ENCODE results near the gene TSPAN4.

DNA sequence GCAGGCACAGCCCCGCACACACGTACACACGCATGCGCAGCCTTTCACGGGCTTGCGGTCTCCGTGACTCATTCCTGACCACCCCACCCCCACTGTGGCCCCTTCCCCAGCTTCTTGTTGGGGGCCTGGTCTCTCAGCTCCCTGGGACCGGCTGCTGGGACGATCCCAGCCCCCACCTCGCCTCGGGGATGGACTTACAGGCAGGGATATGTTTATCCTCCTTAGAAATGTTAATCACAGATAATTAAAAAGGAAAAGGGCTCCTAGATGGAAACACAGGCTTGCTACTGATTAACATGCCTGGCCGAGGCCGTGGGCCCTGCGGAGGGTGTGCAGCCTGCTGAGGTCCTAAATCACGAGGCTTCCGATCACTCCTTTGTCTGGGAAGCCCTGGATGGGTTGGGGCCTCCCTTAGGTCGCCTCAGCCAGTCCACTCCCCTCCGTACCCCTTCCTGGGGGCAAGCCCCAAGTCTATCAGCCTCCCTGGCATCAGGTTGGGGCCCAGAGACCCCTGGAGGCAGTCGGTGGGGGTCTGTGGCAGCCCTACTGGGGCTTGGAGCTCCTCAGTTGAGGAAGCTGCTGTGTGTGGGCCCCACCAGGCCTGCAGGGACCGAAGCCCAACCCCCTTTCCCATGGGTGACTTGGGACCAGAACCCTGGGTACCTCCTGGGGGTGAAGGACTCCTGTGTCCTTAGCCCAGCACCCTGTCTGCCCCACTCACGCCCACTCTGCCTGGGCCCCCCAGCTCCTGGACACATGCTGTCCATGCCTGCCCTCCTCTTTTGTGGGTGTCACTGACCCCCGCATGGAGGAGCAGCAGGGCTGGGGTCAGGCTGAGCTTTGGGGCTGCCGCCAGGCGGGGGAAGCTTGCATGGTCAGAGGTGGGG is 20.6 kb downstream of the TSPAN4 start:
- TF ChIP-seq, protein P1, sequence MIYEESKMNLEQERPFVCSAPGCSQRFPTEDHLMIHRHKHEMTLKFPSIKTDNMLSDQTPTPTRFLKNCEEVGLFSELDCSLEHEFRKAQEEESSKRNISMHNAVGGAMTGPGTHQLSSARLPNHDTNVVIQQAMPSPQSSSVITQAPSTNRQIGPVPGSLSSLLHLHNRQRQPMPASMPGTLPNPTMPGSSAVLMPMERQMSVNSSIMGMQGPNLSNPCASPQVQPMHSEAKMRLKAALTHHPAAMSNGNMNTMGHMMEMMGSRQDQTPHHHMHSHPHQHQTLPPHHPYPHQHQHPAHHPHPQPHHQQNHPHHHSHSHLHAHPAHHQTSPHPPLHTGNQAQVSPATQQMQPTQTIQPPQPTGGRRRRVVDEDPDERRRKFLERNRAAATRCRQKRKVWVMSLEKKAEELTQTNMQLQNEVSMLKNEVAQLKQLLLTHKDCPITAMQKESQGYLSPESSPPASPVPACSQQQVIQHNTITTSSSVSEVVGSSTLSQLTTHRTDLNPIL (CRISPR knock-in tag; IDR thresholded peaks at IDR 0.05; ENCODE audit: low read depth) = no peak
- no peak for TF ChIP-seq ZNF70 (CRISPR knock-in tag; IDR thresholded peaks at IDR 0.05)
- TF ChIP-seq ZNF8 (CRISPR knock-in tag; IDR thresholded peaks at IDR 0.05) = no peak
- no peak for TF ChIP-seq ZNF565 (CRISPR knock-in tag; conservative IDR thresholded peaks at IDR 0.05; ENCODE audit: low read depth)
- TF ChIP-seq, protein P2, sequence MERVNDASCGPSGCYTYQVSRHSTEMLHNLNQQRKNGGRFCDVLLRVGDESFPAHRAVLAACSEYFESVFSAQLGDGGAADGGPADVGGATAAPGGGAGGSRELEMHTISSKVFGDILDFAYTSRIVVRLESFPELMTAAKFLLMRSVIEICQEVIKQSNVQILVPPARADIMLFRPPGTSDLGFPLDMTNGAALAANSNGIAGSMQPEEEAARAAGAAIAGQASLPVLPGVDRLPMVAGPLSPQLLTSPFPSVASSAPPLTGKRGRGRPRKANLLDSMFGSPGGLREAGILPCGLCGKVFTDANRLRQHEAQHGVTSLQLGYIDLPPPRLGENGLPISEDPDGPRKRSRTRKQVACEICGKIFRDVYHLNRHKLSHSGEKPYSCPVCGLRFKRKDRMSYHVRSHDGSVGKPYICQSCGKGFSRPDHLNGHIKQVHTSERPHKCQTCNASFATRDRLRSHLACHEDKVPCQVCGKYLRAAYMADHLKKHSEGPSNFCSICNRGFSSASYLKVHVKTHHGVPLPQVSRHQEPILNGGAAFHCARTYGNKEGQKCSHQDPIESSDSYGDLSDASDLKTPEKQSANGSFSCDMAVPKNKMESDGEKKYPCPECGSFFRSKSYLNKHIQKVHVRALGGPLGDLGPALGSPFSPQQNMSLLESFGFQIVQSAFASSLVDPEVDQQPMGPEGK (CRISPR knock-in tag; IDR thresholded peaks at IDR 0.05; ENCODE audit: borderline replicate concordance) = no peak
- no peak for TF ChIP-seq ZFP30 (CRISPR knock-in tag; IDR thresholded peaks at IDR 0.05)
- TF ChIP-seq RARB (CRISPR knock-in tag; IDR thresholded peaks at IDR 0.05) = no peak
